Gastrocnemius medialis (tissue), 4 donors: ENCODE data around the gene CD28. TPM values are rescaled to one million over a fixed set of nuclear protein-coding genes. Genes with fewer than 3 reads are reported as not detected.

Experiments
- ATAC-seq, 2 donors: fragments of 150-250 bp; one replicate each; pipeline ENCODE4 v1.9.1; 2016
- DNase-seq, 2 donors: peaks; one replicate each; pipeline ENCODE4 v3.0.0-alpha.2; 2019
- H3K27ac ChIP-seq, 4 donors: fragments of 200-600 bp; sonication (generic); 1 replicate in 1 of 4; 2 replicates in 3 of 4; pipeline ENCODE4 v1.5.1; 2016 to 2018; ENCODE audit warnings: mild to moderate bottlenecking in 2 of 4, moderate library complexity in 1 of 4
- H3K27me3 ChIP-seq, 3 donors: fragments of 200-600 bp; sonication (generic) in 2 of 3; 1 replicate in 1 of 3; 2 replicates in 2 of 3; pipeline versions ENCODE4 v1.5.1 to v1.6.0; 2016 to 2019; ENCODE audit warnings: mild to moderate bottlenecking in 1 of 3, moderate library complexity in 1 of 3
- H3K36me3 ChIP-seq, 2 donors: fragments of 200-600 bp; sonication (generic) in 1 of 2; one replicate each; pipeline ENCODE4 v1.5.1; 2017 to 2018
- H3K4me1 ChIP-seq, 2 donors: fragments of 200-600 bp; sonication (generic) in 1 of 2; one replicate each; pipeline ENCODE4 v1.5.1; 2016 to 2017; ENCODE audit warnings: mild to moderate bottlenecking in 2 of 2
- H3K4me3 ChIP-seq, 4 donors: fragments of 200-600 bp; sonication (generic) in 3 of 4; 1 replicate in 1 of 4; 2 replicates in 3 of 4; pipeline ENCODE4 v1.5.1; 2016 to 2019; ENCODE audit warnings: mild to moderate bottlenecking in 2 of 4
- H3K9me3 ChIP-seq, 3 donors: fragments of 200-600 bp; sonication (generic) in 2 of 3; 1 replicate in 1 of 3; 2 replicates in 2 of 3; pipeline ENCODE4 v1.5.1; 2016 to 2019
- CTCF ChIP-seq, 5 experiments: fragments of 450-650 bp in 3 of 5; fragments of 200-600 bp in 2 of 5; sonication (generic) in 2 of 5; IDR thresholded peaks in 4 of 5; conservative IDR thresholded peaks in 1 of 5; 1 replicate in 4 of 5; 2 replicates in 1 of 5; pipeline ENCODE4 v1.5.1; 2016 to 2019; ENCODE audit warnings: antibody characterized with exemption in 5 of 5, mild to moderate bottlenecking in 3 of 5, moderate library complexity in 3 of 5
- POLR2A ChIP-seq, 2 donors: fragments of 450-650 bp; IDR thresholded peaks; one replicate each; pipeline ENCODE4 v1.6.1; 2017; ENCODE audit warnings: antibody characterized with exemption in 2 of 2, mild to moderate bottlenecking in 2 of 2, moderate library complexity in 2 of 2
- in situ Hi-C, 4 donors: fragments of 200-750 bp; cut with MboI; loops; one replicate each; pipeline versions ENCODE4 v1.15.0 to v1.8.0; 2017; ENCODE audit warnings: low sequenced_read_pairs in 4 of 4
- intact Hi-C: fragments of 100-400 bp; cut with DNase I; formaldehyde crosslinking; loops from one replicate; pipeline ENCODE4 v1.15.1; 2023; ENCODE audit warnings: low total_unique reads
- total RNA-seq, 4 donors: library from RNA; depleted of rRNA; stranded (reverse); fragments of >200 nt; gene quantifications; one replicate each; pipeline versions ENCODE4 v1.1.0 to v1.2.3, GENCODE V29; 2016

CD28 gene
- total RNA-seq, 4 donors from 2014 or later: 0.07 to 0.31 (median 0.09) TPM; not detected in 1

GRCh38 chr2:203670939-203671338, 35.5 kb upstream of the CD28 start:
- intact Hi-C loops (no loop called here), in situ Hi-C loops (no loop called here)
- peaks cover 0 to 22% of the 10 kb centered on the region in 2 donors for H3K4me1 ChIP-seq
- no peak for ATAC-seq
- no peak overlapping the region for H3K27ac ChIP-seq
- H3K9me3 ChIP-seq: no peaks in the 10 kb centered on the region
- TF ChIP-seq POLR2A (IDR thresholded peaks at IDR 0.05) (no peak), CTCF (IDR thresholded peaks at IDR 0.05 in 4 of 5, conservative IDR thresholded peaks at IDR 0.05 in 1 of 5) (no peak)
- H3K36me3 ChIP-seq: no peaks in the 10 kb centered on the region
- no peaks in the 10 kb centered on the region for H3K27me3 ChIP-seq
- no peak overlapping the region for H3K4me3 ChIP-seq
- no peak for DNase-seq

GRCh38 chr2:203671876-203672275, 34.6 kb upstream of the CD28 start:
- intact Hi-C loops: no loop called here
- Histone ChIP-seq H3K27me3 (no peaks in the 10 kb centered on the region), H3K4me1 (peaks cover 0 to 30% of the 10 kb centered on the region in 2 donors), H3K9me3 (no peaks in the 10 kb centered on the region), H3K4me3 (no peak overlapping the region), H3K36me3 (no peaks in the 10 kb centered on the region), H3K27ac (no peak overlapping the region)
- ATAC-seq: no peak
- in situ Hi-C loops: no loop called here
- TF ChIP-seq CTCF (IDR thresholded peaks at IDR 0.05 in 4 of 5, conservative IDR thresholded peaks at IDR 0.05 in 1 of 5) (no peak), POLR2A (IDR thresholded peaks at IDR 0.05) (no peak)
- no peak for DNase-seq

GRCh38 chr2:203672856-203673255, 33.6 kb upstream of the CD28 start:
- intact Hi-C loops (no loop called here), in situ Hi-C loops (no loop called here)
- DNase-seq: no peak
- no peak overlapping the region for H3K27ac ChIP-seq
- H3K9me3 ChIP-seq: no peaks in the 10 kb centered on the region
- no peak for ATAC-seq
- TF ChIP-seq POLR2A (IDR thresholded peaks at IDR 0.05) (no peak), CTCF (IDR thresholded peaks at IDR 0.05 in 4 of 5, conservative IDR thresholded peaks at IDR 0.05 in 1 of 5) (no peak)
- no peaks in the 10 kb centered on the region for H3K27me3 ChIP-seq
- no peaks in the 10 kb centered on the region for H3K36me3 ChIP-seq
- H3K4me1 ChIP-seq: peaks cover 0 to 30% of the 10 kb centered on the region in 2 donors
- H3K4me3 ChIP-seq: no peak overlapping the region

- Histone ChIP-seq H3K36me3 (no peaks in the 10 kb centered on the region), H3K27me3 (no peaks in the 10 kb centered on the region), H3K4me3 (no peak overlapping the region), H3K4me1 (peaks cover 0 to 30% of the 10 kb centered on the region in 2 donors), H3K9me3 (no peaks in the 10 kb centered on the region), H3K27ac (peak overlapping the region; percentile 12 to 56 (median 54))
- ATAC-seq (peak; percentile 82 to 93), DNase-seq (peak in 1 of 2 donors; percentile 58)
- intact Hi-C loops: no loop called here
- in situ Hi-C loops: no loop called here
- no peak for TF ChIP-seq POLR2A (IDR thresholded peaks at IDR 0.05)
- TF ChIP-seq CTCF (IDR thresholded peaks at IDR 0.05 in 4 of 5, conservative IDR thresholded peaks at IDR 0.05 in 1 of 5): no peak
These were observed 32.5 kb upstream of the CD28 start for GRCh38 chr2:203673933-203674332.

GRCh38 chr2:203675086-203675485, 31.4 kb upstream of the CD28 start:
- no peak overlapping the region for H3K27ac ChIP-seq
- no peak overlapping the region for H3K4me3 ChIP-seq
- intact Hi-C loops: no loop called here
- H3K36me3 ChIP-seq: no peaks in the 10 kb centered on the region
- in situ Hi-C loops: no loop called here
- no peaks in the 10 kb centered on the region for H3K9me3 ChIP-seq
- TF ChIP-seq POLR2A (IDR thresholded peaks at IDR 0.05) (no peak), CTCF (IDR thresholded peaks at IDR 0.05 in 4 of 5, conservative IDR thresholded peaks at IDR 0.05 in 1 of 5) (no peak)
- ATAC-seq (no peak), DNase-seq (no peak)
- no peaks in the 10 kb centered on the region for H3K27me3 ChIP-seq
- H3K4me1 ChIP-seq: peaks cover 0 to 30% of the 10 kb centered on the region in 2 donors
